ENCODE measurements around the gene ACTMAP.

Gene ACTMAP

DNA sequence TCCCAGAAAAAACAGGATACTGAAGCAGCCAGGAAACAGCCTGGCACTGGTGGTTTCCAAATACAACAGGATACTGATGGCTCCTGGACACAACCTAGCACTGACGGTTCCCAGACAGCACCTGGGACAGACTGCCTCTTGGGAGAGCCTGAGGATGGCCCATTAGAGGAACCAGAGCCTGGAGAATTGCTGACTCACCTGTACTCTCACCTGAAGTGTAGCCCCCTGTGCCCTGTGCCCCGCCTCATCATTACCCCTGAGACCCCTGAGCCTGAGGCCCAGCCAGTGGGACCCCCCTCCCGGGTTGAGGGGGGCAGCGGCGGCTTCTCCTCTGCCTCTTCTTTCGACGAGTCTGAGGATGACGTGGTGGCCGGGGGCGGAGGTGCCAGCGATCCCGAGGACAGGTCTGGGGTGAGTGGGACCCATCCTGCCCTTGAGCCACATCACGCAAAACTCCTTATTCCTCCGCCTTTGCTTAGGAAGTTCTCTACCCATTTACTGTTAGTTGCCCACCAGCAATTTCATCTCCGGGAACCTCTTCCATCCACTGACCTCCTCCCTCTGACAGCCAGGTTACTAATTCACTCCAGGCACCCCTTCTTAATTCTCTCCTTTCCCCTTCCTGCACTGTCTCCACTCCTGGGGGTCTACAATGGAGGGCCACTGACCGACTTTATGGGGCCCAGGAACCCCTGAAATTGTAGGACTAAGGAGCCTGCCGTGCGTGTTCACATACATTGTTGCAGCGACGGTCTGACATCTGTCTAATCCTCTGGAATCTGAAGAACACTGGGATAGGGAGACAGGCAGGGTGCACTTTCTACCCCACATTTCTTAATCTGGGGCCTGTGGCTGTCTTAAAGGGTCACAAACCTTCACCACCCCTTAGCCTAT is 32.1 kb downstream of the ACTMAP start:
- no peak for DNase-seq

DNA sequence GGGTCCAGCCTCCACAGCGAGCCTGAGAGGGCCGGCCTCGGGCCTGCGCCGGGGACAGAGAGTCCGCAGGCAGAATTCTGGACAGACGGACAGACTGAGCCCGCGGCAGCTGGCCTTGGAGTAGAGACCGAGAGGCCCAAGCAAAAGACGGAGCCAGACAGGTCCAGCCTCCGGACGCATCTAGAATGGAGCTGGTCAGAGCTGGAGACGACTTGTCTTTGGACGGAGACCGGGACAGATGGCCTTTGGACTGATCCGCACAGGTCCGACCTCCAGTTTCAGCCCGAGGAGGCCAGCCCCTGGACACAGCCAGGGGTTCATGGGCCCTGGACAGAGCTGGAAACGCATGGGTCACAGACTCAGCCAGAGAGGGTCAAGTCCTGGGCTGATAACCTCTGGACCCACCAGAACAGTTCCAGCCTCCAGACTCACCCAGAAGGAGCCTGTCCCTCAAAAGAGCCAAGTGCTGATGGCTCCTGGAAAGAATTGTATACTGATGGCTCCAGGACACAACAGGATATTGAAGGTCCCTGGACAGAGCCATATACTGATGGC is 32.9 kb downstream of the ACTMAP start:
- DNase-seq = no peak

DNA sequence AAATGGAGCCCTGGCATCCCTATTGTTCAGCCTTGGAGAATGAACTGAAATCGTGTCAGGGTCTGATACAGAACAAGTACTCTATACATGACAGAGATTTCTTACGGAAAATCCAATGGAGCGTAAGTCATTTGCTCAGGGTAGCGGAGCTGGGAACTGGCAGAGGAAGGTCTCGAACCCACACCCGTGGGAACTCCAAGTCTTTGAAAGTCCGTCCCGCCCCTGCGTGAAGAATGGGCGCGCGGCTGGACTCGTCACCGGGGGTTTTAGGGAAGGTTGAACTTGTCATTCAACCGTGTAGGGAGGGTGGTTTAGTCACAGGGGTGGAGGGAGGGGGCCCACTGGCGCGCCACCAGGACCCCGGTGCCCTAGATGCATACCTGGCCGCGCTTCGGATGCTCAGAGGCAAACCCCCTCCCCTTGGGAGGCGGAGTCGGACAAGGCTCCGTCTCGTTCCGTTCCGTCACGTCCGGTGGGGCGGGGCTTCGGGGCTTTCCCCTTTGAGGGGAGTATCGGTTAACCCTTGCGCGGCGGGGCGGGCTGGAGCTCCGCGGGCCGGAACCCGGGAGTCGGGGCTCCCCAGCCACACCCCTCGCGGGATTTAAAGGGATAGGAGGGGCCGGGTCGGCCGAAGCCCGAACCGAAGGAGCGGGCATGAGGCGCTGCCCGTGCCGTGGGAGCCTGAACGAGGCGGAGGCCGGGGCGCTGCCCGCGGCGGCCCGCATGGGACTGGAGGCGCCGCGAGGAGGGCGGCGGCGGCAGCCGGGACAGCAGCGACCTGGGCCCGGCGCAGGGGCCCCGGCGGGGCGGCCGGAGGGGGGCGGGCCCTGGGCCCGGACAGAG is 33.6 kb downstream of the ACTMAP start, which contains the start of the genes COQ8B and ITPKC:
TSS of gene COQ8B (minus strand) at position 405 of the 843 bp plus-strand sequence. CDS start 2,254 bp downstream, outside the sequence.
TSS of gene ITPKC (plus strand) at position 631 of the 843 bp plus-strand sequence. CDS start at position 655, 24 bp downstream.
- DNase-seq = peak; percentile 98

DNA sequence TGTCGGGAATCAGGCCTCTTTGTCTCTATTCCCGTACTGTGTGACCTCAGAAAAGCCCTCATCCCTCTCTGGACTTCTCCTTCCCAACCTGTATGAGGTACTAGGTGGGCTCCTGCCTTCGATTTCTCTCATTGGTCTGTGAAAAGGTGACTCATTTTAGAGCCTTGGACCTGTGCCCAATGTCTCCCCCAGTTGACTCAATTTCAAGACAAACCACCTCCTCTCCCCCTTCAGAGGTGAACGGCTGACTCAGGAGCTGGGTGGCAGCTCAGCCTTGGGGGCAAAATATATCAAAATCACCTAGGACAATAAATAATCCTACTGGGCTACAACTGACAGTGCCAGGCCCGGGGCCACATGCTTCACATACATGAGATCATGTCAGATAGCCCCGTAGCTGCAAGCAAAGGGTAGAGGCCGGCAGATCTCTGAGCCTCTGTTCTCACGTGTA is 34.2 kb downstream of the ACTMAP start:
- DNase-seq = no peak

DNA sequence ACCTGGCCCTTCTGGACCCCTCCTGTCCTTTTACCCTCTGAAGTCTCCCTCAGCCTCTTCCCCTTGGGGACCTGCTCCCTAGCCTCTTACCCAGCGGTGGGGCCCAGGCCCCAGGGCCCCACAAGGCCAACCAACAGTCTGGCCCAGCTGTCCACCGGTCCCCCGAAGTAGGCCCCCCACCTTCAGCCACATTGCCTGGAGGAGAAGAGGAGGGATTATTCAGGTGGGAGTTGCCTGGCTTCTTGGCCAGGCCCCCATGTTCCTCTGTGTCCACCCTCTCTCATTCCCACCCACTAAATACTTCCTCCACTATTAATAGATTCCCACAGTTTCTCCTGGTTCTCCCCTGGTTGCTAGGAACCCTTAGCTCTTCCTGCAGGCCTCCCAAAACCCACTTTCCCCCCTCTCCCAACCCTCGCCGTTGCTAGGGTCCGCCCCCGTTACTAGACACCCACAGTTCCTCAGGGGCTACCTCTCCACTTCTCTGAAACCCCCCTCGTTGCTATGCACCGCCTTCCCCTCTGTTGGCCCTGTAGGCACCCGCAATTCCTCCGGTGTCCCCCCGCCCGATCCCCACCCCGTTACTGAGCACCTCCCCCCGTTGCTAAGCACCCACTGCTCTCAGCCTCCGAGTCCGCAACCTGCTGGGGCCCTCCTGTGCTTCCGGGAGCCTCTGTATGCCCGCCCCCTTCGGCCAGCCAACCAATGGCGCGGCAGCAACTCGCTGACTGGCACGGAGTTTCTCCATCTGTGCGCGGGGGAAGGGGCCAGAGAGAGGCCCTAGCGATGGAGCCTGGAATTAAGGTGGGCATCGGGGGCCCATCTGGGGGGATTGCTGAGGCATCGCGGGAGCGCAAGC is 35.6 kb downstream of the ACTMAP start:
- peak; percentile 92 for DNase-seq

DNA sequence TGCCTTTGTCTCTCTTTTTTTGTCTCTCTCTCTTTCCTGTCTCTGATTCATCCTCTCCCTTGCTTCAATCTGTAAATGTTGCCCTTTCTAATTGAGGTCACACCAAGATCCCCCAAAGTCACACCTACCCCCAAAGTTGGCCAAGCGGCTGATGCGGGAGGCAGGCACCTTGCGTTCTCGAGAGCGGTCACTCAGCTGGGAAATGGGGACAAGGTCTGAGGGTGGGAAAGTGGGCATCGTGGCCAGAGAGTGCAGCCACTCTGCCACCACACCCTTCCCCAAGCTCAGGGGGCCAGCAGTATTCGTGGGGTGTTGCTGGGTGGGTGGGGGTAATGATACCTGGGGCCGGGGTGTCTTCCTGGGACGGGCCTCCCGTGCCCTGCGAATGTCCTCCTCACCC is 36.3 kb downstream of the ACTMAP start:
- no peak for DNase-seq

DNA sequence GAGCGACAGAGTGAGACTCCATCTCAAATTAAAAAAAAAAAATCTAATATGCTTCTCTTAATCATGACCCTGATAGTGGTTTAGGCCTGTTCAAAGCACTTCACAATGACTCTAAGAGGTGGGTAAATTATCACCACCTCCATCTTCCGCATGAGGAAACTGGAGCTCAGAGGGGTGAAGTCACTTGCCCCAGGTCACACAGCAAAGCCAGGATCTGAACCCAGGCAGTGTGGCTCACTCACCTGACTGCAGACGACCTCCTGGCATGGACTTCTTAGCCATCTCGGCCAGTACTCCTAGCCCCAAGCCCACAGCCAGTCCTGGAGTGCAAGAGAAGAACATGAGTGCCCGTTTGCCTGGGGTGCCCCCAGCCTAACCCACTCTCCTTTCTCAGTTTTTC is 40.5 kb downstream of the ACTMAP start:
- no peak for DNase-seq

DNA sequence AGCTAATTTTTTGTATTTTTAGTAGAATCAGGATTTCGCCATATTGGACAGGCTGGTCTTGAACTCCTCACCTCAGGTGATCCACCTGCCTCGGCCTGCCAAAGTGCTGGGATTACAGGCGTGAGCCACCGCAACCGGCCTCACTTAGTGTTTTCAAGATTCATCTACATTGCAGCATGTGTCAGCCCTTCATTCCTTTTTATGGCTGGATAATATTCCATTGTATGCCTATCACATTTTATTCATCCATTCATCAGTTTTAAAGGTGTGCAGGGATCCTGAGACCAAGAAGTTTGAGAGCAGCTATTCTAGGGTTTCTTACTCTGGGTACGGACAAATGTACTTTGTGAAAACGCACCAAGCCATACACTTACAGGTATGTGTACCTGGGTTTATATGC is 42.7 kb downstream of the ACTMAP start:
- DNase-seq = no peak

DNA sequence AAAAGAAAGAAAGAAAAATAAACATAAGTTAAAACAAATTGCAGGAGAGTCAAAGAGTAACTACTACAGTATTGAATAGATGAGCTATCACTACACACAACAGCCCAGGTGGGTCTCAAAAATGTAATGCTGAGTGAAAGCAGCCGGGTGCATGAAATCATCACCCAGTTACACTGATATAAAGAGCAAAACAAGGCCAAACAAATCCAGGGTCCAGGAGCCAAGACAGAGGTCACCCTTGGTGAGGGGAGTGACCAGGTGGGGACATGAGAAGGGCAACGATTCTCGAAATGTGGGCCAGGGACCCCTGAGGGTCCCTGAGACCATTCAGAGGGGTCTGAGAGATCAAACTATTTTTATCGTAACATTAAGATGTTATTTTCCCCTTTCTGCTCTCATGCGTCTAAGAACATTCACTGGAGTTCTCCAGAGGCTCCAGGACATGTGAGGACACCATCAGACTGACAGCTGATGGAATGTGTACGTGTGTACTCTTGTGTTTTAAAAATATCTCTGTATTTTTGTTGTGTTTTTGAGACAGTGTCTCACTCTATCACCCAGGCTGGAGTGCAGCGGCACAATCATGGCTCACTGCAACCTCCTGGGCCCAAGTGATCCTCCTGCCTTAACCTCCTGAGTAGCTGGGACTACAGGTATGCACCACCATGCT is 44.2 kb downstream of the ACTMAP start:
- DNase-seq = no peak

DNA sequence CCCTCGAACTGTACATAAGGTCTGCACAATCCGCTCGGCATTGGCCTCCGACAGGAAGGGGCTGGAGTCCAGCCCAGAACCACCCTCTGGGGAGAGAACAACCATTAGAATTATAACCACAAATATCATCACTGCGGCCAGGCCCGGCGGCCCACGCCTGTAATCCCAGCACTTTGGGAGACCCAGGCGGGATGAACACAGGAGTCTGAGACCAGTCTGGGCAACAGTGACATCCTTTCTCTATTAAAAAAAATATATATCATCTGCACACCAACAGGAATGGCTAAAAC is 45.0 kb downstream of the ACTMAP start:
- peak; percentile 30 for DNase-seq

DNA sequence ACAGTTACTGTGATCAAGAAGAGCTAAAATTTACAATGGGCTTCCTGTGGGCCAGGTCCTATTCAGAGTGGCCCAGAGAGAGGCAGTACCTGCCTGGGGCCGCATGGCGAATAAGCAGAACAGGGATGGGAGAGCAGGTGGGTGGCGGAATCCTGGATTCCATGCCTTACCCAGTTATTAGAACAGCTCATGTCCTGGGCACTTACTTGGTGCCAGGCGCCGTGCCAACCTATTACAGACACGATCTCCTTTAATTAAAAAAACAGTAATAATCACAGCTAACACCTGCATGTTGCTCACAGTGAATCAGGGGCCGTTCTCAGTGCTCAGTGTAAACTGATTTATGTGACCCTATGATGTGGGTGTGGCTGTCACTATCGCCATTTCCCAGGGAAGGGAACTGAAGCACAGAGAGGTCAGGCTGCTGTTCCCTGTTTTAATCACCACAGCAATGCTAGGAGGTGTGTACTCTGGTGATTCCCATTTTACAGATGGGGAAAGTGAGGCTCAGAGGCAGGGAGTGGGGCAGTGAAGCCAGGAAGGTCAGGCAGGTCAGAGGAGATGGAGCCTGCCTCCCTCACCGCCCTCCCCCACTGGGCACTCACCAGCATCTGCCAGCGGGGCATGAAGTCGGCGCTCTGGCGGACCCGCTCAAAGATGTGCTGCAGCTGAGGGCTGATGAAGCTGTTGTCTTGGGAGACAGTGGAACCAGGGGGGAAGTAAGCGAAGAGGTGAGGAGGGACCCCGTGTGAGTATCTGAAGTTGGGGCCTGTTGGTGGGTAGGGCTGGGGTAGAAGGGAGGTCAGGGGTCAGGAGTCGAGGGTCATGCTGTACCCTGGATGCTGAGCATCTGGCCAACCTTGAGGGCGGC is 45.6 kb downstream of the ACTMAP start:
- DNase-seq = no peak

DNA sequence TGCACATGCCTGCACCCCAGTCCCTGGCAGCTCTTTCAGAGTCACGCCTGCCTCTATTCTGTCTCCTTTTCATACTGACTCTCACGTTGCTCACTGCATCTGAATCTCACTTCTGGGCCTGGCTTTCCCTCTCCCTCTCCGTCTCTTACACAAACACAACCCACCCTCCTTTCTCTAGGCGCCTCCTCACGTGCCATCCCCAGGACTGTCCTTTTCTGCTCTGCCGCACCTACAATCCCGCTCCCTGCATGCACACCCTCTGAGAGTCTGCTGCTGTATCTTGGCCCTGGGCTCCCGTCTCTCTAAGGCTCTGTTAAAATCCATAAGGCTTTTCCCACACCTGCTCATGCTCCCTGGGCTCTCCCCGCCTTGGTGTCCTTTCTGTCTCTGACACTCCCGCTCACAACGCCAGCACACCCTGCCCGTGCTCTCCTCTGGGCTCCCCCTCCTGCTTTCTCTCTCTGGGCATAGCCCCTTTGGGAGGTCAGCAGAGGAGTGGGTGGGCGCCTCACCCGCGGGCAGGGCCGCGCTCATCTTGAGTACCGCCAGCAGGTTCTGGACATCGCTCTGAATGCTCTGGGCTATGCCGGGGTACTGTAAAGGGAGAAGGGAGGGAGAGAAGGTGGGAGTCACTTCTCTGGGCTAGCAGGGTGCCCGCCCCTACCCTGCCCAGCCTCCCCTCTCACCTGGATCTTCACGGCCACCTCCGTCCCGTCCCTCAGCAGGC is 47.1 kb downstream of the ACTMAP start:
- no peak for DNase-seq

DNA sequence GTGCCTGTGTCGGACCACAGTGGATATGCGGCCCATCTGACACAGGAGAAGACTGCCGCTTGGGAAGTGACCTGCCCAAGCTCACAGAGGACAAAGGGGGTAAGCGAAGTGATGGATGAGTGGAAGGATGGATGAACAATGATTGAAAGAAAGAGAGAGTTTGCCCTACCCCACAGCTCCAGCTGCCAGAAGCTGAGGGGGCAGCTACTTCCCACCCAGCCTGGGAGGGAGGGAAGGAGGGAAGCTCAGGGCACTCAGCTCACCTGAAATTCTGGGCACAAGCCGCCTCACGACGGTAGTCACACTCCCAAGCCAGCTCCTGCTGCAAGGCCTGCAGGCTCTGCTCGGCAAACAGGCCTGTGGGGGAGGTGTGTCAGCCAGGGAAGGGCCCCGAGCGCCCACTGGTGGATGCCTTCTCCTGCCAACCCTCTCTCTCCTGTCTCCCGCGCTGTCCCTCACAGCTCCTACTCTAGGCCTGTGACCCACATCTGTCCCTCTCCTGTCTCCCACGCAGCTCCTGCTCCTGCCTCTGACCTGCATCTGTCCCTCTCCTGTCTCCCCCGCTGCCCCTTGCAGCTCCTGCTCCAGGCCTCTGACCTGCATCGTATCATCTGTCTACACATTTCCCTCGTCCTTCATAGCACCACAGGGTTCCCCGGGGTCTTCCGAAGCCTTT is 47.8 kb downstream of the ACTMAP start:
- peak; percentile 31 for DNase-seq

DNA sequence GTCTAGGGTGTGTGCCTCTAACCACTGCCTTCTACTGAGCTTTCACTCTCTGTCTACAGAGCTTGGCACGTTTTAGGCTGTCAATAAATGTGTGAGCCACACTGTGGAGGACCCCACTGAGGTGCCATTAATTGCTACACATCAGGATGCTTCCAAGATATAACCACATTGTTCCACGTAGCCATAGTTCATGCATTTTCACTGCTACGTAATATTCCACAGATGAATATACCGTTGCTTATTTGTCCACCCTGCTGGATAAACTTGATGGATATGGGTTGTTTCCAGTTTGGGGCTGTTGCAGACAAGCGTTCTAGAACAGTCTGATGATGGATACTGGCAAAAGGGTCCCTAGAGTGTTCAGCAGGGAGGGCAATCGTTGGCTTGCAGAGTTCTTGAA is 48.5 kb downstream of the ACTMAP start:
- no peak for DNase-seq

DNA sequence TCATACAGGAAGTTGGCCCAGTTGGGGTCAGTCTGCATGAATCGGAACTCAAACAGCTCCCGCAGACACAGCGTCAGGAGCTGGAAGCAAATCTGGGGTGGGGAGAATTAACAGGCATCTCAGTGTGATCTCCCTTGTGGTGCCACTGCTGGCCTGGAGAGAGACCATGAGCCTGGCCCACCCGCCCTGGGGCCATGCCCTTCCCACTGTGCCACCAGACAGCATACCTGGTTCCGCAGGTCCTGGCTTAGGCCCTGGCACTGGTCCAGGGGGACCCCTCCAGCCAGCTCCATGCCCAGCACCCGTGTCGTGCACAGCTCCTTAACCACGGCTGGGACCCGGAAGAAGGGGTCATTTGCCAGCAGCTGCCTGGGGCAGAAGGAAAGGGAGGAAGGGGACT is 50.2 kb downstream of the ACTMAP start:
- DNase-seq = no peak

DNA sequence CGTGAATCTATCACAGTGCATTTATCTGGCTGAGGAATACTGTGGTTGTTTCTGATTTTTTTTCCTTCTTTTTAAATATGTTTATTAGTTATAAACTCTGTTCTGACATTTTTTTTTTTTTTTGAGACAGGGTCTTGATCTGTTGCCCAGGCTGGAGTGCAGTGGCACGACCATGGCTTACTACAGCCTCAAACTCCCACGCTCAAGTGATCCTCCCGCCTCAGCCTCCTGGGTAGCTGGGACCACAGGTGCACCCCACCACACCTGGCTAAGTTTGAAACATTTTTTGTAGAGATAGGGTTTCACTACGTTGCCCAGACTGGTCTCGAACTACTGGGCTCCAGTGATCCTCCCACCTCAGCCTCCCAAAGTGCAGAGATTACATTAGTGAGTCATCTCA is 53.3 kb downstream of the ACTMAP start:
- DNase-seq = no peak

DNA sequence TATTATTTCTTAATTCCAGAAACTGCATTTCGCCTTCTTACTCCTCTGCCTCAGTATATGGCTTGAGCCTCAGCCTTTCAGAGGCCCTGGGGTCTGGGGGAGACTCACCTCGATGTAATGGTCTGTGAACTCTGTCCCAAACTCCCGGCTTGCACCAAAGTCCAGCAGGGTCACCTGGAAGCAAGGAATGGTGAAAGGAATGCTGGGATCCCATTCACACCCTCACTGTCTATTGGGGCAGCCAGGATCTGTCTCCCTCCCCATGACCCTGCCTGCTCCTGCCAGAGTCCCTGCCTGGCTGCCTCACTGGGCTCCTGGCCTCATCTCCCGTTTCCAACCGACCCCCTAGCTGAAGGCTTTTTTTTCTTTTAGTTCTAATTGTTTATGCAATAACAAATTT is 54.4 kb downstream of the ACTMAP start:
- no peak for DNase-seq

DNA sequence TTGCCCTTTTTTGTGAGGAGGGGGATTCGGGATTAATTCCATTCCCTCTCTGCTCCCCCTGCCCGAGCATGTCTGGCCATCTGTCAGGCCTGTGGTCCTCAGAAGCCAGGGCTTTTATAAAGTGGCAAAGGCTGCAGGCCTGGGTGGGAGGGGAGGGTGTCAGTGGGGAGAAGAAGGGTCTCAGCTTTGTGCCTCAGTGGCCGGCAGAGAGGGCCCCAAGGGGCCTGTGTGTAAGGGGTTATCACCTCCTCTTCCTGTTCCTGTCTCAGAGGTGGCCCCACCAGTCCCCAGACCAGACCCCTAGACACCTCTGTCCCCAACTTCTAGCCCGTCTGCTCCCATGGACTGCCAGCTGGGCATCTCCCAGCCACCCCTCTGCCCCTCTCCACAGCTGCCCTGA is 56.4 kb downstream of the ACTMAP start:
- no peak for DNase-seq

DNA sequence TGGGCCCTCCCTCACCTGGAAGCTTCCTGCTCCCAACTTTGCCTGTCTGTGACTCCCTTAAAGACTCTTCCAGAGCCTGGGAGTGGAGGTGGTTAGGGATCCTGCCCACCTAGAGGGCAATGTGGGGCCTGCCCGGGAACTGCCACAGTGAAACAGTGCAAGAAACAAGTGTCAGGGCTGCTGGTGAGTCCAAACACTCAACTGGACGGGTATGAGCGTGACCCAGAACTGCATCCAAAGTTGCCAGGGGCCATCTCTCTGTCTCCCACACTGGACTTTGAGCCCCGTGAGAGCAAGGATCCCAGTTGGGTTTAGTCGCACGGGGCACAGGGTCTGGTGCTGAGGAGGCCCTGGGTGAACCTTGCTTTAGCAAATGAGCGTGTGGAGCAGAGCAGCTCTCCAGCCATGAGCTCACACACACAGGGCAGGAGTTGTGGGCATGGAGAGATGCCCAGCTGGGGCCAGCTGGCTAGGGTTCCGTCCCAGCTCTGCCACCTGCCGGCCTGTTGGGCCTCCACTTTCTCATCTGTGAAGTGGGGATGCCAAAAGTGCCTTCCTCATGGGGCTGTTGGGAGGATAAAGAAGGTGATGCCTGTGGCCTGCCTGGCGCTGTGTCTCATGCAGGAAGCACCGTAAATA is 57.0 kb downstream of the ACTMAP start:
- DNase-seq = no peak

Data from fibroblast of skin of abdomen (primary cell).